ENCODE results near the gene PSME3. TPM values are rescaled to one million over a fixed set of nuclear protein-coding genes. Genes with fewer than 3 reads are reported as not detected.
"Not testable (repeated sequence)": the region's sequence is repeated elsewhere in the genome, so short reads cannot be mapped to it uniquely, and the experiment has no call there.

Gene PSME3
- total and polyA plus RNA-seq, 3 donors from 2014 or later, result 79.7 to 135 (median 92.1) TPM

GRCh38 chr17:42871647-42872046 is 38.5 kb downstream of the PSME3 start:
- no peaks in the 10 kb centered on the region for H3K4me1 ChIP-seq
- H3K36me3 ChIP-seq (ENCODE audit: low read depth, missing control alignments), result no peaks in the 10 kb centered on the region
- H3K9me3 ChIP-seq, result no peaks in the 10 kb centered on the region
- DNase-seq, result no peak
- 96 to 100% methylated on average over 4 of the region's 4 CpGs for WGBS, 2 donors
- H3K4me3 ChIP-seq, result no peak overlapping the region
- TF ChIP-seq POLR2A (IDR thresholded peaks at IDR 0.05) (no peak), CTCF (IDR thresholded peaks at IDR 0.05) (no peak)
- no peak overlapping the region for H3K27ac ChIP-seq
- no peaks in the 10 kb centered on the region for H3K27me3 ChIP-seq
- intact Hi-C loops (cut with DNase I; ENCODE audit: low total_unique reads), result no loop called here

- H3K27ac ChIP-seq, result no peak overlapping the region
- H3K4me3 ChIP-seq, result no peak overlapping the region
- no peaks in the 10 kb centered on the region for H3K27me3 ChIP-seq
- H3K9me3 ChIP-seq, result no peaks in the 10 kb centered on the region
- DNase-seq, result no peak
- TF ChIP-seq POLR2A (IDR thresholded peaks at IDR 0.05), result no peak
- TF ChIP-seq CTCF (IDR thresholded peaks at IDR 0.05), result no peak
- intact Hi-C loops (cut with DNase I; ENCODE audit: low total_unique reads), result no loop called here
- WGBS, 2 donors, result 88 to 94% methylated on average over 9 to 12 of the region's 13 CpGs
- no peaks in the 10 kb centered on the region for H3K36me3 ChIP-seq (ENCODE audit: low read depth, missing control alignments)
- H3K4me1 ChIP-seq, result no peaks in the 10 kb centered on the region
These were observed 39.2 kb downstream of the PSME3 start for GRCh38 chr17:42872251-42872965.

- no peak for DNase-seq
- 92 to 98% methylated on average over 6 of the region's 6 CpGs for WGBS, 2 donors
- no peaks in the 10 kb centered on the region for H3K36me3 ChIP-seq (ENCODE audit: low read depth, missing control alignments)
- no peak for TF ChIP-seq POLR2A (IDR thresholded peaks at IDR 0.05)
- TF ChIP-seq CTCF (IDR thresholded peaks at IDR 0.05), result no peak
- intact Hi-C loops (cut with DNase I; ENCODE audit: low total_unique reads), result no loop called here
- H3K27ac ChIP-seq, result no peak overlapping the region
- H3K27me3 ChIP-seq, result no peaks in the 10 kb centered on the region
- H3K4me1 ChIP-seq, result no peaks in the 10 kb centered on the region
- no peaks in the 10 kb centered on the region for H3K9me3 ChIP-seq
- no peak overlapping the region for H3K4me3 ChIP-seq
These were observed 40.1 kb downstream of the PSME3 start for GRCh38 chr17:42873315-42873714.

- WGBS, 2 donors, result 70 to 84% methylated on average over 8 to 10 of the region's 12 CpGs
- DNase-seq; H3K4me1 ChIP-seq; H3K36me3 ChIP-seq (ENCODE audit: low read depth, missing control alignments); H3K27ac ChIP-seq; intact Hi-C loops (cut with DNase I; ENCODE audit: low total_unique reads); H3K27me3 ChIP-seq; H3K4me3 ChIP-seq; H3K9me3 ChIP-seq: not testable (repeated sequence)
These were observed 40.9 kb downstream of the PSME3 start for GRCh38 chr17:42873932-42874695.

GRCh38 chr17:42877037-42877436 is 43.8 kb downstream of the PSME3 start:
- no peak overlapping the region for H3K27ac ChIP-seq
- no peaks in the 10 kb centered on the region for H3K4me1 ChIP-seq
- no peak for DNase-seq
- WGBS, 2 donors, result 93 to 94% methylated on average over 10 of the region's 10 CpGs
- H3K9me3 ChIP-seq, result no peaks in the 10 kb centered on the region
- H3K27me3 ChIP-seq, result no peaks in the 10 kb centered on the region
- no peaks in the 10 kb centered on the region for H3K36me3 ChIP-seq (ENCODE audit: low read depth, missing control alignments)
- no peak for TF ChIP-seq POLR2A (IDR thresholded peaks at IDR 0.05)
- no peak for TF ChIP-seq CTCF (IDR thresholded peaks at IDR 0.05)
- H3K4me3 ChIP-seq, result no peak overlapping the region
- intact Hi-C loops (cut with DNase I; ENCODE audit: low total_unique reads), result no loop called here

Data from testis (tissue), 3 donors.